Testis (tissue), 2 donors: ENCODE results near the gene KIAA1958.
"Not testable (repeated sequence)": the region's sequence is repeated elsewhere in the genome, so short reads cannot be mapped to it uniquely, and the experiment has no call there.

ENCODE experiments used
- POLR2A ChIP-seq: fragments of 450-650 bp; IDR thresholded peaks from one replicate; pipeline ENCODE4 v1.6.1; 2017; ENCODE audit warnings: antibody characterized with exemption, mild to moderate bottlenecking, moderate library complexity
- TF ChIP-seq, protein P1 (sequence below), 3 experiments: fragments of 450-650 bp in 2 of 3; fragments of 200-600 bp in 1 of 3; sonication (generic) in 1 of 3; IDR thresholded peaks; one replicate each; pipeline ENCODE4 v1.5.1; 2016 to 2019; ENCODE audit warnings: antibody characterized with exemption in 3 of 3, mild to moderate bottlenecking in 2 of 3, moderate library complexity in 1 of 3

- TF ChIP-seq, protein P1, sequence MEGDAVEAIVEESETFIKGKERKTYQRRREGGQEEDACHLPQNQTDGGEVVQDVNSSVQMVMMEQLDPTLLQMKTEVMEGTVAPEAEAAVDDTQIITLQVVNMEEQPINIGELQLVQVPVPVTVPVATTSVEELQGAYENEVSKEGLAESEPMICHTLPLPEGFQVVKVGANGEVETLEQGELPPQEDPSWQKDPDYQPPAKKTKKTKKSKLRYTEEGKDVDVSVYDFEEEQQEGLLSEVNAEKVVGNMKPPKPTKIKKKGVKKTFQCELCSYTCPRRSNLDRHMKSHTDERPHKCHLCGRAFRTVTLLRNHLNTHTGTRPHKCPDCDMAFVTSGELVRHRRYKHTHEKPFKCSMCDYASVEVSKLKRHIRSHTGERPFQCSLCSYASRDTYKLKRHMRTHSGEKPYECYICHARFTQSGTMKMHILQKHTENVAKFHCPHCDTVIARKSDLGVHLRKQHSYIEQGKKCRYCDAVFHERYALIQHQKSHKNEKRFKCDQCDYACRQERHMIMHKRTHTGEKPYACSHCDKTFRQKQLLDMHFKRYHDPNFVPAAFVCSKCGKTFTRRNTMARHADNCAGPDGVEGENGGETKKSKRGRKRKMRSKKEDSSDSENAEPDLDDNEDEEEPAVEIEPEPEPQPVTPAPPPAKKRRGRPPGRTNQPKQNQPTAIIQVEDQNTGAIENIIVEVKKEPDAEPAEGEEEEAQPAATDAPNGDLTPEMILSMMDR (IDR thresholded peaks at IDR 0.05): not testable (repeated sequence)
- TF ChIP-seq POLR2A: not testable (repeated sequence)
Measured at GRCh38 chr9:112591875-112592274, 105.2 kb downstream of the KIAA1958 start.
